Stimulated activated CD4-positive, alpha-beta T cell treated with anti-CD3 and anti-CD28 coated beads, Interleukin-2, amount 100 ng/mL, for 4 hours (primary cell): Measurements from ENCODE around the gene CYP2W1.
"Not testable (repeated sequence)": the region's sequence is repeated elsewhere in the genome, so short reads cannot be mapped to it uniquely, and the experiment has no call there.

ENCODE experiments used
- DNase-seq: peaks from one replicate; pipeline ENCODE4 v3.0.0-alpha.2; 2020; ENCODE audit warnings: low read depth

Gene CYP2W1

DNA sequence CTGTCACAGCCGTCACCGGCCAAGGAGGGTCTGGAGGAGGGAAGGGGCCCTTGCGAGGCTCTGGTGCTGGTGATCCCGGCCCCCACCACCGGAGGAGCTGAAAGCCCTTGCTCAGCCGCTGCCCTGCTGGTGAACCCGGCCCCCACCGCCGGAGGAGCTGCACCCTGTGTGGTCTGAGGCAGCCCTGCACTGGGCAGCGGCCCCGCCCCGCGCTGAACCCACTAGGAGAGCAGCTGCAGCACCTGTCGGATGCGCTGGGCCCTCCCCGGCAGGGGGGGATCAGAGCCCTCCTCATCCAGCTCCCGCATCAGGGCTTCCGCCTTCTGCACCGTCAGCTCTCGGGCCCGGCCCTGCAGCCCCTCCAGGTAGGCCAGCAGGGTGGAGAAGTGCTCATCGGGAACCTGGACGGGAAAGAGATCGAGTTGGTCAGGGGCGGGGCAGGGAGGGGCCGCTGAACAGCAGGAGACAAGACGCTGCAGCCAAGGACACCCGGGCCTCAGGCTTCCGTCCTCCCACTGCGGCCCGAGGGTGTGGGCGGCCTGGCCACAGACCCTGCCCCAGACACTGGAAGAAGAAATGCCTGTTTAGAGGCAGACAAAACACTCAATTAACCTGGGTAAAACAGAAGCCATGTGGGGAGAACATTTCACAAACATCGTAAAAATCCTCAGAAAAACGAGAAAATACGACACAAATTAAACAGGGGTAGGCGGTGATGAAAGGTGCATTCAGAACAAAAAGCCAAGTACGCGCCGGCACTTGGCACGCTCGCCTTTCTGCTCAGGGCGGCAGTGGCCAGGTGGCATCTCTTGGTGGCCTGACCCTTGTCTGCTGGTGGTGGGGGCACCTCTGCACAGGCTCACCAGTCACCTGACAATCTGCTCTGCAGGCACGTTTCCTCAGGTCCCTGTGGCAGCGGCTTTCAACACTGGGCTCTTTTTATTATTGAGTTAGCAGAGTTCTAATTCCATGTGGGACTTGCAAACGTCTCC lies 14.7 kb downstream of the CYP2W1 start:
- no peak for DNase-seq

DNA sequence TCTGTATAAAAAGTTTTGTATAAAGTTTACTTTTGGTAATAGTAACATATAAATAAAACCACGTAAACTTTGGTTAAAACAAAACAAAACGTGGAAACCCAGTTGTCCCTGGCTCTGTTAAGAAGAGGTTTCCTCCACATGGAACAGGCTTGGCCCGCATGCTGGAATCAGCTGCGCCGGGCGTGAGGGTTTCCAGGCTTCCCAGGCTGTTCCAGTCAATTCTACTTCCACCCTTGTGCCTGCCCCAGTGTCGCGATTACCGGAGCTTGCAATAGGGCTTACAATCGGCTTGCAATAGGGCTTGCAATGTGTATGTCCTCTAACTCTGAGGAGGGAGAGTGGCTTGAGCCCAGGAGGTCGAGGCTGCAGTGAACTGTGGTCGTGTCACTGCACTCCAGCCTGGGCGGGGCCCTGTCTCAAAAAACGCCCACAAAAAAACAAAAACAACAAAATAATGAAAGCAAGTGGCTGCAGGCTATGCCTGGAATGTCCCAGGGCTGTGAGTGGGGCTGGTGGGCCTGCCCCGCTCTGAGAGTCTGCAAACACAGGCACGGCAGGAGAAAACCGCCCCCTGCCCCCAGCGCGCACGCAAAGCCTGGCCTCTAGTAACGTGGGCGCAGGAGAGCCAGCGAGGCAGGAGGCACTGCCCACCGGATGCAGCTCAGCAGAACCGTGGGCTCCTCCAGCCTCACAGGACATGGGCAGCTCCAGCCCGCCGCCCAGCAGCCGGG lies 16.3 kb downstream of the CYP2W1 start:
- no peak for DNase-seq

DNA sequence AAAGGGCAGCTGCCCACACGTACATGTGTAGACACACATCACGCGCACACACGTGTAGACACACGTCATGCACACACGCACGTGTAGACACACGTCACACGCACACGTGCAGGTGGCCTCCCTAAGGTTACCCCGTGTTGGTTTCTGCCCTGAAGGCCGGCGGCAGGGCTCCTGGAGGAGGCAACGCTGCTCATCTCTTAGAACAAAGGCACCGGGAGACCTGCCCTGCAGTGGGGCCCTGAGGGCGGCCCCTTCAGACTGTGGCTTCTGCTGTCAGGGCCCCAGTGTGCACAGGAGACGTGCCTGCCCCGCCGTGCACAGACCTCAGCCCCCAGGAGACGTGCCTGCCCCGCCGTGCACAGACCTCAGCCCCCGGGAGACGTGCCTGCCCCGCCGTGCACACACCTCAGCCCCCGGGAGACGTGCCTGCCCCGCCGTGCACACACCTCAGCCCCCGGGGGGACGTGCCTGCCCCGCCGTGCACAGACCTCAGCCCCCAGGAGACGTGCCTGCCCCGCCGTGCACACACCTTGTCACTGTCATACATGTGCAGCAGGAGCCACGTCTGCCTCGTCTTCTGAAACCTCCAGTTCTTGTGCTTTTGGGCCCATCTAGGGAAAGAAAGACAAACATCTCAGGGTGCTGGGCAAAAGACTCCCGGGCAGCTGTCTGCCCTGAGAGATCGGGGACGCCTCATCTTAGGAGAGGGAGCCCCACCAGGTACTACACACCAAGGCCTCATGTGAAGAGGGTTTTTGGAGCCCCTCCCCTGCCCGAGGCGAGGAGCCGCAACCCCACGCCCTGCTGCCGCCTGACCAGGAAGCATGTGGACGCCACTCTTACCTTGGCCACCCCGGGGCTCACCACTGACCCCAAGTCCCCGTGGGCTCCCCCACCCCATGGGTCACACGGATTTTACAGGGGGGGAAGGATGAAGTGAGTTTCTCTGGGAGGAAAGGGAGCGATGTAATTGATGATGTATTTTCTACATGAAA lies 17.3 kb downstream of the CYP2W1 start:
- no peak for DNase-seq

DNA sequence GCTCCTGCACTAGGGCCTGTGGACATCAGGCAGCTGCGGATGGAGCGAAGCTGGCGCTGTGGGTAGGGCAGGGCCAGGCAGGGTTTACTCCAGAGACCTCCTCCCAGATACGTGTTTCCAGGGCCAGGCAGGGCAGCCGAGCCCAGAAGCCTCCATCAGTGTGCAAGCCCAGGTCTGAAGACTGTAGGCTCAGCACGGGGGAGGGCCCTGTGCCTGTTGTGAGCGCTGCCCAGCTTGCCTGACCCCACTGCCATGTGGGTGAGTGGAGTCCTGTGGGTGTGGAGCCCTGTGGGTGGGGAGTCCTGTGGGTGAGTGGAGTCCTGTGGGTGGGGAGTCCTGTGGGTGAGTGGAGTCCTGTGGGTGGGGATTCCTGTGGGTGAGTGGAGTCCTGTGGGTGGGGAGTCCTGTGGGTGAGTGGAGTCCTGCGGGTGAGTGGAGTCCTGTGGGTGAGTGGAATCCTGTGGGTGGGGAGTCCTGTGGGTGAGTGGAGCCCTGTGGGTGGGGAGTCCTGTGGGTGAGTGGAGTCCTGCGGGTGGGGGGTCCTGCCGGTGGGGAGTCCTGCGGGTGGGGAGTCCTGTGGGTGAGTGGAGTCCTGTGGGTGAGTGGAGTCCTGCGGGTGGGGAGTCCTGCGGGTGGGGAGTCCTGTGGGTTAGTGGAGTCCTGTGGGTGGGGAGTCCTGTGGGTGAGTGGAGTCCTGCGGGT lies 18.2 kb downstream of the CYP2W1 start:
- not testable (repeated sequence) for DNase-seq

DNA sequence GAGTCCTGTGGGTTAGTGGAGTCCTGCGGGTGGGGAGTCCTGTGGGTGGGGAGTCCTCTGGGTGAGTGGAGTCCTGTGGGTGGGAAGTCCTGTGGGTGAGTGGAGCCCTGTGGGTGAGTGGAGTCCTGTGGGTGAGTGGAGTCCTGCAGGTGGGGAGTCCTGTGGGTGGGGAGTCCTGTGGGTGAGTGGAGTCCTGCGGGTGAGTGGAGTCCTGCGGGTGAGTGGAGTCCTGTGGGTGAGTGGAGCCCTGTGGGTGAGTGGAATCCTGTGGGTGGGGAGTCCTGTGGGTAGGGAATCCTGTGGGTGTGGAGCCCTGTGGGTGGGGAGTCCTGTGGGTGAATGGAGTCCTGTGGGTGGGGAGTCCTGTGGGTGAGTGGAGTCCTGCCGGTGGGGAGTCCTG lies 19.0 kb downstream of the CYP2W1 start:
- DNase-seq, result not testable (repeated sequence)

DNA sequence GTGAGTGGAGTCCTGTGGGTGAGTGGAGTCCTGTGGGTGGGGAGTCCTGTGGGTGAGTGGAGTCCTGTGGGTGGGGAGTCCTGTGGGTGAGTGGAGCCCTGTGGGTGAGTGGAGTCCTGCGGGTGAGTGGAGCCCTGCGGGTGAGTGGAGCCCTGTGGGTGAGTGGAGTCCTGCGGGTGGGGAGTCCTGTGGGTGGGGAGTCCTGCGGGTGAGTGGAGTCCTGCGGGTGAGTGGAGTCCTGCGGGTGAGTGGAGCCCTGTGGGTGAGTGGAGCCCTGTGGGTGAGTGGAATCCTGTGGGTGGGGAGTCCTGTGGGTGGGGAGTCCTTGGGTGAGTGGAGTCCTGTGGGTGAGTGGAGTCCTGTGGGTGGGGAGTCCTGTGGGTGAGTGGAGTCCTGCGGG lies 19.5 kb downstream of the CYP2W1 start:
- DNase-seq, result not testable (repeated sequence)

DNA sequence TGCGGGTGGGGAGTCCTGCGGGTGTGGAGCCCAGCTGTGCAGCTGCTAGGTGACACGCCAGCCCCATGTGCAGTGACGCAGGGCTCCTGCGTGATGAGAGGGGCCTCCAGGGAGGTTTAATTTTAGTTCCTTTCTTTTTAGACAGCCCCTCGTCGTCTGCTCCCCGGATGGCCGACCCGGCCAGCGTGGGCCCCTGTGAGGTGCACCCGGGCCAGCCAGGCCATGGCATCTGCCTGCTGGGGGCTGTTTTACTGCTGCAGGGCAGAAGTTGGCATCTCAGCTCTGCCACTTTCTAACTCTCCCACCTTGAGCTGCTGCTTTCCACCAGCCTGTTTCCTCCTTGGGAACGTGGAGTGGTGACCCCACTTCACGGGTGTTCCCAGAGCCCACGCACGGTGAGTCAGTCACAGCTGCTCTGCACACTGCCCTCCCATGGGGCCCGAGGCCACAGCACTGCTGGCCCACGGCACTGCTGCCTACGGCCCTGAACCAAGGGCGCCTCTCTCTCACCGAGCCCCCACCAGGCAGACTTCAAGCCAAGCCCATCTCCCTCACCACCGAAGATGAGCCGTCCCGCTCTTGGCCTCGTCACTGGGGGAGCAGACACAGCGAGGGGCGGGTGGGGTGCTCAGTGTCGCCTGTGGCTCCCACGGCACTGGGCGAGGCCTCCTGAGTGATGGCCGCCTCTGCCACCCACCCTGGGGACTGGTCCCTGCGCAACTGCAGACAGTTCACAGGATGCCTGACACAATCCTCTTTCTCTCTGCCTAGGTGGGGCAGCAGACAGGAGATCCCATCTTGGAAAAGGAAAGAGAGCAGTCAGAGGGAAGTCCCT lies 21.3 kb downstream of the CYP2W1 start:
- DNase-seq, result no peak

DNA sequence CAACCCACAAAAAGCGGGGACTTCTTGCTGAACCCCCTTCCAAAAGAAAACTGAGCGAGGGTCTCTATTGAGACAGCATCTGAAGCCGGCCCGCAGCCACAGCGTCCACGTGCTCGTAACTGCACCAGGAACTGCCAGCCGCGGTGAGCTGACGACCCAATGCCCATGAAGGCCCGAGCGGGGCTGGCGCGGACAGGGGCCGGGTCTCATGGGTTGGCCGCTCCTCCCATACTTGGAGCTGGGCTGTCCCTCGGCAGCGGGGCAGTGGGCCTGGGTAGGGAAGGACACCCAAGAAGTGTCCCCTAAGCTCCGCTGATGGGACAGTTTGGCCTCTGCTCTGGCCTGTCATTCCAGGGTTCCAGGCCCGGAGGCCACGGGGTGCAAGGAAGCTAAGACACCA lies 22.3 kb downstream of the CYP2W1 start:
- no peak for DNase-seq

DNA sequence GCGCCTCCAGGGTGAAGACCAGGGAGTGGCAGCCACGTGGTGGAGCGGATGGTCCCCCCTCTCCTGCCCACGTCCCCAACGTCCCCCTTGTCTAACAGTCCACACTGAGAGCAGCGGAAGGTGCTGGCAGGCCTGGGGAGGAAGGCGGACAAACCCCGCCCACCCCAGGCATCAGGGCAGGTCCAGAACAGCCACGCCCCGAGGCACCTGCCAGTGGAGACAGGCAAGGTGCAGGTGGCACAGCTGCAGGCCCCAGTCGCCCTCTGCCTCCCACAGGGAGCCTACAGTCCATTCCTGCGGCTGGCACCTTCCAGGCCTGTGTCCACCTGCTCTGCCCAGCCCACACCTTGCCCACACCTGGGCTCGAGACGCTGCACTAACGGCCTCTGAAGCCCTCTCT lies 24.9 kb downstream of the CYP2W1 start:
- DNase-seq, result no peak

DNA sequence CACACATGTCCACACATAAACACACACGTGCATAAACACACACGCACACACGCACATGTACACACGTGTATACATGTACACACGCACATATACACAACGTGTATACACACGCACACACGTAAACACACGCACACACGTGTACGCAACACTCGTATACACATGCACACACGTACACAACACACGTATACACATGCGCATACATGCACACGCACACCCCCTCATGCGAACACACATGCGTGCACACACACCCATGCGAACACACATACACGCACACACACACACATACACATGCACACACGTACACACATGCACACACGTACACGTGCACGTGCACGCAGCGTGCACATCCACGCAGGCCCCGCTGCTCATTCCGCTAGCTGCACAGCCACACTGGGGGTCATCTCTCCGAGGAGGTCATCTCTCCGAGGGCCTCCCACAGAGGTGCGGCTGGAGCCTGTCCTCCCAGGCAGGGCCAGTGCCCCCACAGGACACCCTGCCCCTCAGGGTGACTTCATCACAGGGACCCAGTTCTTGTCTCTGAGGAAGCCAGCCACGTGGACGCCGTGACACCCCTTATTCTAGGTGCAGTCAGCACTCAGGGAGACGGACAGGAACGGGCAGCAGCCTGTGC lies 25.9 kb downstream of the CYP2W1 start:
- DNase-seq, result no peak

DNA sequence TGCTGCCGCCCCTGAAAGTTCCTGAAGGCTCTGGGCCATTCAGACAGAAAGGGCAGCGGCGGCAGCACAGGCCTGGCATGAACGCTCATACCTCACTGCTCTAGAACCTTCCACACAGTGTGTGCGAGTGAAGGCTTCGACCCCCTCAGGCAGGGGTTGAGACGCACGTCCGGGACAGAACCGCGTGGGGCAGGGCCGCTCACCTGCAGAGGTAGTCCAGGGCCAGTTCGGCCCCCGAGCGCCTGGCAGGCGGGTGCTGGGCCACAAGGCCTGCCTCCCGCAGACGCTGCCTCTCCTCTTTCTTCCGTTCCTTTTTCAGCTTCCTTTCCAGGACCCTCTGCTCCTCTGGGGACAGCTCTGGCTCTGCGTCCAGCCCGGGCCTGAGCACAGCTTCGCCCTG lies 26.8 kb downstream of the CYP2W1 start:
- DNase-seq, result no peak

DNA sequence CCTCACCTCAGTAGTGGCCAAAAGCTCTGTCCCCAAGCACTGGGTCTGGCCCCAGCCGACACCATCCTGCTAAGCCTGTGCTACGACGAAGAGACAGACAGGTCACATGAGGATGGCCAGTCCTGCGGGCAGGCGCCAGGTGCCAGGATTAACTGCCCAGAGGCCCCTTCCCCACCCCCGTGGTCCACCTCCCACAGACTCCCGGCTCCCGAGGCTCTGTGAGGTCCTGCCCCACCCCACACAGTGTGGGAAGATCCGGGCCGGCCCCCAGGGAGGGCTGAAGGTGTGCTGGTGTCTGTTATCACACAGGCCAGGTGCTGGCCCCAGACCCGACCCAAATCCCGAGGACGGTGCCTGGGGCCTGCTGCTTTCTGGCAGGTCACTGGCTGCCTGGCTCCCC lies 27.2 kb downstream of the CYP2W1 start:
- no peak for DNase-seq

DNA sequence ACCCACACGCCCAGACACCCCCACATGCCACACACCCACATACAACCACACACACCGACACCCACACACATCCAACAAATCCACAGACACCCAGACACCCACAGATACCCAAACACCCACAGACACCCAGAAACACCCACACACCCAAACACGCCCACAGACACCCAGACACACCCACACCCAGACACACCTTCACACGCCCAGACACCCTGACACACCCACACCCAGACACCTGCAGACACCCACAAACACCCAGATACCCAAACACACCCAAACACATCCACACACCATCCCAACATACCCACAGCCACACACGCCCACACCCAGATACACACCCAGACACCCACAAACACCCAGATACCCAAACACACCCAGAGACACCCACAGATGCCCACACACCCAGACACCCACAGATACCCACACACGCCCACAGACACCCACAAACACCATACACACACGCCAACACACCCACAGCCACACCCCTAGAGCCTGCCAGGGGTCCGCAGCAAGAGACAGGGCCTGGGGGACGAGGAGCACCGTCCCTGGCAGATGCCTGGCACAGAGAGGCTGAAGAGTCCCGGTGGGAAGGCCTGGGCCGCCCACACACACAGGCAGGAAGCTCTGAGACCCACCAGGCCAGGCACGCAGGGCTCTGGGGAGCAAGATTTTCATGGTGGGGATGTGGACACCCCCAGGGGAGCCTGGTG lies 28.5 kb downstream of the CYP2W1 start:
- DNase-seq, result no peak

DNA sequence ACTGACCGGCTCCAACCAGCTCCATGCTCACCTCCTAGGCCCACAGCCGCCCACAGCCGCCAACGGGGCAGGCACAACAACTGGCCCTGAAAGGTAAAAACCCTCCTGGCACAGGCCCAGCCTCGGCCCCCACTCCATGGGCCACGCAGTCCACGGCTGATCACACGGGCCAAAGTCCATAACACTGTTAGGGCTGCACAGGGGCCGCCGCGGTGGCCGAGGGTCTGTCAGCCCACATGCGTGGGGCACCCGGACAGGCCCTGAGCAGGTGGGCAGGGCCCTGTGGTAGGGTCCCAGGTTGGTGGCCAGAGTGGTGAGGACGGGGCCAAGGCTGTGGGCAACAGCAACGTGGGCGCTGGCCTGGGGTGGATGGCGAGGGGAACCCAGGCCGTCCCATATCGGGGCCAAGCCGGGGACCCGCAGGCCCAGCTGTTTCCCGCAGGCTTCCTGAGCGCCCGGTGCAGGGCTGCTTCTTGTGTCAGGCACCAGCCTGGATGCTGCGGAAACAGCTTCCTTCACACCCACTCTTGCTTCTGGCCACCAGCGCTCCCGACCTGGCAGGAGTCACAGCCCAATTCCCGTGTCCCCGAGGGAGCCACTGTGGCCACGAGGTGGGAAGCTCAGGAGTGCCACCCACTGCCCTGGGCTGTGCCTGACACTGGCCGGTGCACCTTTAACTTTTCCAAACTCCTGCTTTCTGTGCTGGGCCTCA lies 29.2 kb downstream of the CYP2W1 start:
- no peak for DNase-seq

DNA sequence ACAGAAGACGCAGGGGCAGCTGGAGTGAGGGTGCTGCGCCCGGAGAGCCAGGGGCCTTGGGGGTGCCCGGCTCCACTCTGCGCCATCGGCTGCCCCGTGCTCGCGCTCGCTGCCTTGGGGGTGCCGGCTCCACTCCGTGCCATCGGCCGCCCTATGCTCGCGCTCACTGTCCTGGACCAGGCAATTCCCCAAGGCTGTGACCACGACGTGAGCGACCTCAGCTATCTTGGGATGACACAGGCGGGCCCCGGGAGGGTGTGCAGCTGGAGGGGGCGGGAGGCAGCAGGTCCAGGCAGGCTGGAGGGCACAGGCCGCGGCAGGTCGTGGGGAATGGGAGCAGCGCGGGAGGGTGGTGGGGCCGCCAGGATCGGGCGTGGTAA lies 29.7 kb downstream of the CYP2W1 start:
- no peak for DNase-seq

DNA sequence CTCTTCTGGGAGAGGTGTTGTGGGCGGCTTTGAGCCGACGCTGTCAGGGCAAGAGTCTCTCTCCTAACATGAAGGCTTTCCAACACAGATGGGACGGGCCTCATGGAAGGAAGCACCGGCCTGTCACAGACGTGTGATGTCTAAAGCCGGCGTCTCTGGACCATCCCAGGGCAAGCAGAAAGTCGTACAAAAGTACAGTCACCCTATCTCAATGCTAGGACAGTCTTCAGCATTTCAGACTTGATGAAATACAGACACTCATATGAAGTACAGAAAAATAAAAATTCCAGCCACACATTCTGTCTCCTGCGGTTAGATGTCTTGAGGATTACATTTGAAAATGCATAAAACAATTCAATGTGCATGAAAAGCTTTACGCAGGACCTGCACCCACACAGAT lies 30.6 kb downstream of the CYP2W1 start:
- DNase-seq, result no peak

DNA sequence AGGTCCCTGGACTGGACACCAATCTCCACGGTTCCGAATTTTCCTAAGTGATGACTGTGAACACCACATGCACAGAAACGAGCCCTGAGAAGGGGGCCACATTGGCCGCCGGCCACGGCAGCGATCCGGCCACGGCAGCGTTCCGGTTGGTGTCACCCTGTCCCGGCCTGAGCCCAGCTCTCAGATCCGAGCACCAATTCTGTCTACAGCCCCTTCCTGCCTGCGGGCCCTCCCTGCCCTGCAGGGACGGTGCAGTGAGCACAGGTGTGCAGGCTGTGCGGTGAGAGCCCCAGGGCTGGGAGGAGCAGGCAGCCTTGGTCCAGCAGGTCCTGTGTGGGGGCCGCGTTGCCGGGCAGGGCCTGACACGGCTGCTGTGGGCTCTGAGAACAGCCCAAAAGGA lies 31.7 kb downstream of the CYP2W1 start:
- no peak for DNase-seq

DNA sequence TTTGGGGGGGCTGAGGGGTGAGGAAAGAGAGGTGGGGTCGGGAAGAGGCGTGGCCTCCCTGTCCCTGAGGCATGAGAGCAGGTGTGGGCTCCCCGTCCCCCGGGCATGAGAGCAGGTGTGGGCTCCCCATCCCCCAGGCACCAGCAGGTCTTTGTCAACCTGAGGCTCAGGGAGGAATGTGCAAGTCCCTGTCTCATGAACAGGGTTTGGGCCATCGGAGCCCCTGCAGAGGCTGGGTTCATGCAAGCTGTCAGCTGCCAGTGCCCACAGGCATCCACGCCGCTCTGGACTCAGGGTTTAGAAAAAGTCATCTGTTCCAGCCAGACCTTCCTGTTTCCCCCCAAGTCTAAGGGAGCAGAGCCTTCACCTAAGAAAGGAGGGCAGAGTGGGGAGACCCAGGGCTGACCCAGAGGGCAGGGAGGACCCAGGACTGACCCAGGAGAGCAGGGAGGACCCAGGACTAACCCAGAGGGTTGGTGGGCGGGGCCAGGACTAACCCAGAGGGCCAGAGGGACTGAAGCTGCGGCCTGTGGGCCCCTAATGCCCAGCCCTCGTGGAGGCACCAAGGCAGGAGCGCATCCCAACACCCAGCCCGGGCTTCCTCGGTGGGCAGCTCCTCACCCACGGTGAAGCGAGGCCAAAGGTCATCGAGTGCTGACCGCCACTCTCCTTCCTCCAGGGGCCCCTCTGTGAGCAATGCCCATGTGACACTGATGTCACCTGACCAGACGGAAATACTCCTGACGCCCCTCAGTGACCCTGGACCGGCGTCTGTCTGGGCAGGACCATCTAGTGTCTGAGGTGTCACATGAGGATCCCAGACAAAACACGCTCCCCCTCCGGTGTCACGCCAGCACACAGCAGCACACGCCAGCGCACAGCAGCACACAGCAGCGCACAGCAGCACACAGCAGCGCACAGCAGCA lies 32.5 kb downstream of the CYP2W1 start:
- DNase-seq, result no peak
